ENCODE measurements around the gene SCN5A.

DNA sequence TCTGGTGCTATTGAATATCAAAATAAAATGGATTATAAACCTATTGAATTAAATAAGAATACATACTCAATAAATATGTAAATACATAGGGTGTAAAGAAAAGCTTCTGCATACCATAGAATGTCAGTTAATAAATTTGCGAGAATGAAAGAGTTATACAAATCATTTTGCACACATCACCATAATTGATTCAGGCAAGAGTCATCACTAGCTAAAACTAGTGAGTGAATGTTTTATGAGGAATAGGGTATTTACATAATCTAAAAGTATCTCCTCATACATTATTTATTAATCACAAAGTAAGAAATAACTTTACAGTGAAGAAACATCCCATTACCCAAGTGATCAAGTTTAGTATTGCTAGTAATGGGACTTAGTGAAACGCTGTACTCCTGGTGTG lies 139.8 kb downstream of the SCN5A start:
- no peak for TF ChIP-seq ZNF331 (CRISPR knock-in tag; IDR thresholded peaks at IDR 0.05; ENCODE audit: low read depth)
- TF ChIP-seq, protein P1, sequence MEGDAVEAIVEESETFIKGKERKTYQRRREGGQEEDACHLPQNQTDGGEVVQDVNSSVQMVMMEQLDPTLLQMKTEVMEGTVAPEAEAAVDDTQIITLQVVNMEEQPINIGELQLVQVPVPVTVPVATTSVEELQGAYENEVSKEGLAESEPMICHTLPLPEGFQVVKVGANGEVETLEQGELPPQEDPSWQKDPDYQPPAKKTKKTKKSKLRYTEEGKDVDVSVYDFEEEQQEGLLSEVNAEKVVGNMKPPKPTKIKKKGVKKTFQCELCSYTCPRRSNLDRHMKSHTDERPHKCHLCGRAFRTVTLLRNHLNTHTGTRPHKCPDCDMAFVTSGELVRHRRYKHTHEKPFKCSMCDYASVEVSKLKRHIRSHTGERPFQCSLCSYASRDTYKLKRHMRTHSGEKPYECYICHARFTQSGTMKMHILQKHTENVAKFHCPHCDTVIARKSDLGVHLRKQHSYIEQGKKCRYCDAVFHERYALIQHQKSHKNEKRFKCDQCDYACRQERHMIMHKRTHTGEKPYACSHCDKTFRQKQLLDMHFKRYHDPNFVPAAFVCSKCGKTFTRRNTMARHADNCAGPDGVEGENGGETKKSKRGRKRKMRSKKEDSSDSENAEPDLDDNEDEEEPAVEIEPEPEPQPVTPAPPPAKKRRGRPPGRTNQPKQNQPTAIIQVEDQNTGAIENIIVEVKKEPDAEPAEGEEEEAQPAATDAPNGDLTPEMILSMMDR (conservative IDR thresholded peaks at IDR 0.05; ENCODE audit: low read depth in 2 of 2): no peak
- TF ChIP-seq, protein P2, sequence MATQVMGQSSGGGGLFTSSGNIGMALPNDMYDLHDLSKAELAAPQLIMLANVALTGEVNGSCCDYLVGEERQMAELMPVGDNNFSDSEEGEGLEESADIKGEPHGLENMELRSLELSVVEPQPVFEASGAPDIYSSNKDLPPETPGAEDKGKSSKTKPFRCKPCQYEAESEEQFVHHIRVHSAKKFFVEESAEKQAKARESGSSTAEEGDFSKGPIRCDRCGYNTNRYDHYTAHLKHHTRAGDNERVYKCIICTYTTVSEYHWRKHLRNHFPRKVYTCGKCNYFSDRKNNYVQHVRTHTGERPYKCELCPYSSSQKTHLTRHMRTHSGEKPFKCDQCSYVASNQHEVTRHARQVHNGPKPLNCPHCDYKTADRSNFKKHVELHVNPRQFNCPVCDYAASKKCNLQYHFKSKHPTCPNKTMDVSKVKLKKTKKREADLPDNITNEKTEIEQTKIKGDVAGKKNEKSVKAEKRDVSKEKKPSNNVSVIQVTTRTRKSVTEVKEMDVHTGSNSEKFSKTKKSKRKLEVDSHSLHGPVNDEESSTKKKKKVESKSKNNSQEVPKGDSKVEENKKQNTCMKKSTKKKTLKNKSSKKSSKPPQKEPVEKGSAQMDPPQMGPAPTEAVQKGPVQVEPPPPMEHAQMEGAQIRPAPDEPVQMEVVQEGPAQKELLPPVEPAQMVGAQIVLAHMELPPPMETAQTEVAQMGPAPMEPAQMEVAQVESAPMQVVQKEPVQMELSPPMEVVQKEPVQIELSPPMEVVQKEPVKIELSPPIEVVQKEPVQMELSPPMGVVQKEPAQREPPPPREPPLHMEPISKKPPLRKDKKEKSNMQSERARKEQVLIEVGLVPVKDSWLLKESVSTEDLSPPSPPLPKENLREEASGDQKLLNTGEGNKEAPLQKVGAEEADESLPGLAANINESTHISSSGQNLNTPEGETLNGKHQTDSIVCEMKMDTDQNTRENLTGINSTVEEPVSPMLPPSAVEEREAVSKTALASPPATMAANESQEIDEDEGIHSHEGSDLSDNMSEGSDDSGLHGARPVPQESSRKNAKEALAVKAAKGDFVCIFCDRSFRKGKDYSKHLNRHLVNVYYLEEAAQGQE (IDR thresholded peaks at IDR 0.05; ENCODE audit: unreplicated experiment): no peak
- no peak for TF ChIP-seq POLR2AphosphoS5 (IDR thresholded peaks at IDR 0.05; ENCODE audit: low read depth)
- no peak for TF ChIP-seq EZH2phosphoT487 (IDR thresholded peaks at IDR 0.05; ENCODE audit: unreplicated experiment)
- no peak for TF ChIP-seq EZH2 (IDR thresholded peaks at IDR 0.05; ENCODE audit: low read depth, unreplicated experiment)
- no peak for TF ChIP-seq STAT1 (IDR thresholded peaks at IDR 0.05; ENCODE audit: unreplicated experiment)
- TF ChIP-seq, protein P3, sequence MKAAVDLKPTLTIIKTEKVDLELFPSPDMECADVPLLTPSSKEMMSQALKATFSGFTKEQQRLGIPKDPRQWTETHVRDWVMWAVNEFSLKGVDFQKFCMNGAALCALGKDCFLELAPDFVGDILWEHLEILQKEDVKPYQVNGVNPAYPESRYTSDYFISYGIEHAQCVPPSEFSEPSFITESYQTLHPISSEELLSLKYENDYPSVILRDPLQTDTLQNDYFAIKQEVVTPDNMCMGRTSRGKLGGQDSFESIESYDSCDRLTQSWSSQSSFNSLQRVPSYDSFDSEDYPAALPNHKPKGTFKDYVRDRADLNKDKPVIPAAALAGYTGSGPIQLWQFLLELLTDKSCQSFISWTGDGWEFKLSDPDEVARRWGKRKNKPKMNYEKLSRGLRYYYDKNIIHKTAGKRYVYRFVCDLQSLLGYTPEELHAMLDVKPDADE (IDR thresholded peaks at IDR 0.05): no peak
